Renal cortex interstitium (tissue), 11 donors: ENCODE measurements around the gene CCNT2. TPM values are rescaled to one million over a fixed set of nuclear protein-coding genes. Genes with fewer than 3 reads are reported as not detected.
"Not testable (repeated sequence)": the region's sequence is repeated elsewhere in the genome, so short reads cannot be mapped to it uniquely, and the experiment has no call there.

Experiments
- DNase-seq, 11 donors: peaks; one replicate each; pipeline ENCODE4 v3.0.0-alpha.2; 2013; ENCODE audit warnings: low read depth in 9 of 11, low spot score in 4 of 11; ENCODE audit errors: extremely low read depth in 1 of 11
- polyA plus RNA-seq, 3 donors: library from polyadenylated mRNA; unstranded; fragments of 120-200 nt; gene quantifications; one replicate each; pipeline ENCODE4 v1.2.1, GENCODE V29; 2013; ENCODE audit not compliant: insufficient read length in 3 of 3

The CCNT2 gene
- polyA plus RNA-seq, 3 donors = 51.2 to 72.6 (median 59.2) TPM

- DNase-seq = no peak
Observed at GRCh38 chr2:134949981-134950708, 31.5 kb downstream of the CCNT2 start.

GRCh38 chr2:134950886-134951285 is 32.3 kb downstream of the CCNT2 start:
- no peak for DNase-seq

- DNase-seq = no peak
Observed at GRCh38 chr2:134952608-134953007, 34.0 kb downstream of the CCNT2 start.

GRCh38 chr2:134954065-134954464 is 35.4 kb downstream of the CCNT2 start:
- no peak for DNase-seq

- no peak for DNase-seq
Observed at GRCh38 chr2:134955744-134956143, 37.1 kb downstream of the CCNT2 start.

GRCh38 chr2:134957477-134957876 is 38.9 kb downstream of the CCNT2 start:
- no peak for DNase-seq

- not testable (repeated sequence) for DNase-seq
Observed at GRCh38 chr2:134967166-134967565, 48.5 kb downstream of the CCNT2 start.

GRCh38 chr2:134973241-134974138 is 54.9 kb downstream of the CCNT2 start:
- no peak for DNase-seq

GRCh38 chr2:134975281-134976009 is 56.8 kb downstream of the CCNT2 start:
- no peak for DNase-seq

GRCh38 chr2:134976074-134976702 is 57.6 kb downstream of the CCNT2 start:
- peak in 1 of 11 donors; percentile 3 for DNase-seq

- DNase-seq = not testable (repeated sequence)
Observed at GRCh38 chr2:134977104-134977503, 58.5 kb downstream of the CCNT2 start.

- no peak for DNase-seq
Observed at GRCh38 chr2:134979221-134979620, 60.6 kb downstream of the CCNT2 start.

GRCh38 chr2:134980639-134981038 is 62.0 kb downstream of the CCNT2 start:
- no peak for DNase-seq

GRCh38 chr2:134982603-134983002 is 64.0 kb downstream of the CCNT2 start:
- no peak for DNase-seq

GRCh38 chr2:134985061-134985460 is 66.4 kb downstream of the CCNT2 start:
- no peak for DNase-seq

GRCh38 chr2:134988994-134989605 is 70.5 kb downstream of the CCNT2 start:
- DNase-seq = peak in 3 of 11 donors; percentile 18 to 40 (median 22)

- DNase-seq = peak in 1 of 11 donors; percentile 7
Observed at GRCh38 chr2:134999521-134999920, 80.9 kb downstream of the CCNT2 start.

- no peak for DNase-seq
Observed at GRCh38 chr2:135002836-135003235, 84.2 kb downstream of the CCNT2 start.
